Neural cell (in vitro differentiated cells): ENCODE measurements around the gene PLXDC2.

ENCODE experiments used
- CTCF ChIP-seq: fragments of 450-650 bp; IDR thresholded peaks from 2 replicates; pipeline ENCODE4 v1.5.1; 2014; ENCODE audit warnings: antibody characterized with exemption, mild to moderate bottlenecking, moderate library complexity; ENCODE audit not compliant: poor library complexity, severe bottlenecking
- EP300 ChIP-seq: fragments of 450-650 bp; conservative IDR thresholded peaks from 2 replicates; pipeline ENCODE4 v1.6.1; 2014; ENCODE audit warnings: antibody characterized with exemption, mild to moderate bottlenecking, moderate library complexity; ENCODE audit not compliant: poor library complexity, severe bottlenecking
- EZH2 ChIP-seq: fragments of 200-600, 300-800 bp; shearing (Covaris generic), sonication (generic); IDR thresholded peaks from 2 replicates; pipeline ENCODE4 v1.6.1; 2014; ENCODE audit warnings: antibody characterized with exemption, low read length, borderline replicate concordance, mild to moderate bottlenecking; ENCODE audit not compliant: insufficient read depth, poor library complexity, severe bottlenecking
- MXI1 ChIP-seq: fragments of 450-650 bp; conservative IDR thresholded peaks from 2 replicates; pipeline ENCODE4 v1.6.1; 2014; ENCODE audit warnings: antibody characterized with exemption, mild to moderate bottlenecking; ENCODE audit not compliant: poor library complexity, severe bottlenecking
- POLR2AphosphoS5 ChIP-seq: IDR thresholded peaks from 2 replicates; pipeline ENCODE4 v1.6.1; 2012
- RAD21 ChIP-seq: fragments of 450-650 bp; conservative IDR thresholded peaks from 2 replicates; pipeline ENCODE4 v1.6.1; 2014; ENCODE audit warnings: antibody characterized with exemption, mild to moderate bottlenecking, moderate library complexity
- SMC3 ChIP-seq: fragments of 450-650 bp; conservative IDR thresholded peaks from 2 replicates; pipeline ENCODE4 v1.6.1; 2014; ENCODE audit warnings: antibody characterized with exemption, mild to moderate bottlenecking, moderate library complexity; ENCODE audit not compliant: poor library complexity
- TAF1 ChIP-seq: IDR thresholded peaks from 2 replicates; pipeline ENCODE4 v1.6.1; 2012; ENCODE audit warnings: low read depth

- TF ChIP-seq RAD21 (no peak), EP300 (no peak), CTCF (no peak), SMC3 (no peak), POLR2AphosphoS5 (no peak), TAF1 (no peak), MXI1 (no peak), EZH2 (no peak)
Measured at GRCh38 chr10:20256969-20257368, 440.7 kb downstream of the PLXDC2 start.
